Cardiac septum (tissue), 1 donor: Measurements from ENCODE around the gene XXYLT1. TPM values are rescaled to one million over a fixed set of nuclear protein-coding genes. Genes with fewer than 3 reads are reported as not detected.

ENCODE experiments used
- DNase-seq: peaks from one replicate; pipeline ENCODE4 v3.0.0-alpha.2; 2020; ENCODE audit warnings: low spot score
- intact Hi-C: fragments of 100-400 bp; cut with DNase I; formaldehyde crosslinking; loops from one replicate; pipeline ENCODE4 v1.14.0; 2022
- total RNA-seq: library from RNA; stranded (reverse); fragmentation: NEBNext Ultra II Directional; extraction: Animal tissue kit (Norgen Biotek cat#: 25700); gene quantifications from one replicate; pipeline ENCODE4 v1.2.1, GENCODE V29; 2021
- donor health status: DM: no; HTN: no; CAD: no.

The XXYLT1 gene
- total RNA-seq, 1 donor from 2014 or later, result 5.9 TPM

- no peak for DNase-seq
Measured at GRCh38 chr3:195213639-195214315, 57.2 kb downstream of the XXYLT1 start.

GRCh38 chr3:195212749-195213375, 58.1 kb downstream of the XXYLT1 start:
- intact Hi-C loops, result no loop called here
- DNase-seq, result no peak

More at GRCh38 chr3:195213639-195214315, 57.2 kb downstream of the XXYLT1 start:
- intact Hi-C loops, result no loop called here

DNA sequence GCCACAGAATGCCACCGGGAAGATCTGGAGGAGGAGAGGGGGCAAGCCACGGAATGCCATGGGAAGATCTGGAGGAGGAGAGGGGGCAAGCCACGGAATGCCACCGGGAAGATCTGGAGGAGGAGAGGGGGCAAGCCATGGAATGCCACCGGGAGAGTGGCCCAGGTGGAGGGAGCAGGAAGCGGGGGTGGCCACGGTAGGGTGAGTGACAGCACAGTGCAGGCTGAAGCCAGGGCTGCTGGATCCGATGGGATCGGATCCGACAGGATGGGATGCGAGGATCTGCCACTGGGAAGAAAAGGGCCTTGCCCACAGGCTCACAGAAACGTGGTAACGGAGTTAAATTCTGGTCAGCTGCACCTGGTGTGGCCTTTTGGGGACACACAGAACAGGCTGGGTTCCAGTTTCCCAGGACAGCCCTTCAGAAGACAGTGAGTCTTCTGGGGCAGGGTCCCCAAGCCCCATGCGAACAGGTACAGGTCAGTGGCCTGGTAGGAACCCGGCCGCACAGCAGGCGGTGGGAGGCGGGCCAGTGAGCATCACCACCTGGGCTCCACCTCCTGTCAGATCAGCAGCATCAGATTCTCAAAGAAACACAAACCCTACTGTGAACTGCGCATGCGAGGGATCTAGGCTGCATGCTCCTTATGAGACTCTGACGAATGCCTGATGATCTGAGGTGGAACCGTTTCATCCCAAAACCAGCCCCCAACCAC, 58.8 kb downstream of the XXYLT1 start:
- intact Hi-C loops, result no loop called here
- no peak for DNase-seq

DNA sequence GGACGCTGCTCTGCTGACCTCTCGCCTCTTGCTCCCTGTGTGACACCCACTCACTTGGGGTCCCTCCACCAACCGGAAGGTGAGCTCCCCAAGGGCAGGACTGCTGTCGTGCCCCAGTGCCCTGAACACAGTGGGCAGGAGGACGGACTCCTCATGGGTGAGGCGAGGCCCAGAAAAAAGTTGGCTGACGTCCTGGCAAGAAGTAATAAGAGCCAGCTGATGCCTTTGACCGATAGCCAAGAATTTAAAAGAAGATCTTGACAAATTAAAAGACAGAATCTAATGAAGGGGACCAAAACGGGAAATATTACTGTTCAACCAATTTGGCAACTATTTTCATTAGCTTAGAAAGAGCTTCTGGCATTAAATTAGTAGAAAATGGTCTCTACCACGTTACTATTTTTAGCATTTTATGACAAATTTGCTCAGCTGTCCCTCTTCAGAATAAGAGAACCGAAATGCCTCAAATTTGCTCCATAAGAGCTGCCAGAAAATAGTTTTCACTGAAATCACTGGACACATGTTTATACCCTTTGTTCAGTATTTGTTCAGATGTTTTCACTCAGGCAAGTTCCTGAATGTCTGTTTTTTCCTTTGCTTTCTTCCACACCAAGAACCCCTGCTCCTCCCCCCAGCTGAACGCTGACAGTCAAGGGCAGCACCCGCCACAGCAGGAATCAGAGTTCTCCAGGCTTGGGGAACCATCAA, 60.5 kb downstream of the XXYLT1 start:
- intact Hi-C loops, result loop anchor here (1.0 kb wide), 1 partner anchor 28 kb away; no protein-coding TSS in a partner anchor
- DNase-seq, result no peak

- no peak for DNase-seq
- intact Hi-C loops, result loop anchor here (1.0 kb wide), 1 partner anchor 28 kb away; no protein-coding TSS in a partner anchor
Measured at GRCh38 chr3:195209847-195210265, 61.1 kb downstream of the XXYLT1 start.

DNA sequence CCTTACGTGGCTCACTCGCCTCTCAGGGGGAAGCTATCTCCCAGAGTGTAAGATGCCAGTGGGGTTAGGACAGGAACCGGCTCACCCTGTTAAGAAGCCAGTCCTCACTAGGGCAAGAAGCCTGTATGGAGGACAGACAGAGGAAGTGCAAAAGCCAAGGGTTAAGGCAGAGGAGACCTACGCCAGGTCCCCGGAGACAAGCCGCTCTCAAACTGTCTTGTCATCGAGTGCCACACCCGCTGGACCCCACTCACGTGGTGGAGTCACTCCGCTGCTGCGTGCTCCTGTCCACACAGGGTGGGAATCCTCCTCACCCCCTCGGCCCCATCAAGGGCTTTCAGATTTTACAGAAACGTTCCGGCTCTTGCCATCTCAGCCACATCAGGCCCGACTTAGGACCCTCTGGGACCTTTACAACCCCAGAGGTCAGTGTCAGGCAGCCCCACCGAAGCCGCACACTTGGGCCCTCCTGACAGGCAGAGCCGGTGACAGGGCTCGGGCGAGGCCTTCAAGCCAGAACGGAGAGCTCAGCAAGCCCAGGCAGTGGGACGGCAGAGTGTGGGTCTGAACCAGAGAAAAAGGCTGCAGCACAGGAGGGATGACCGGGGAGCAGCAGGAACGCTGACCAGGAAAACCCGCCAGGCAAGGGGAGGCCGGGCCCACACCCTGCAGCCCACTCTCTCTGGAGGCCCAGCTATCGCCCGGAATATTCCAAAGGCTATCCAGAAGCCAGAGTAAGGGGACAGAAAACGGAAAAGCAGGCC, 61.7 kb downstream of the XXYLT1 start:
- no peak for DNase-seq

DNA sequence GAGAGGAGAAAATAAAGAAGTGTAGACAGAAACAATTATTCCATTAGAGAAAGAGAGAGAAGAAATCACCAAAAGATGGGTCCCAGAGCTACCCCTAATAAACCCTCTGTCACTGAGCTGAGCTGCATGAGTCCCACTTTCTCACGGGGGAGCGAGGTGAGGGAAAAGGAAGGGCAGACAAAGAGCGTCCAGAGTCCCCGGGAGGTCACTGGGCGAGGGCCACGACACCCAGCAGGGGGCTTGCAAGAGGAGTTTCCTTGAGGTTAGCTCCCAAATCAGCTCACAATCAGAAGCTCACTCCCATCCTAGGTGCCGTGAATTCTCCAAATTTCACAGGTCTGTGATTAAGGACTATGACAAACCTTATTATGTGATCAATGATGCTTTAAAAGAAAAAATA, 62.3 kb downstream of the XXYLT1 start:
- intact Hi-C loops, result no loop called here
- DNase-seq, result no peak

More for the DNA sequence above, 61.7 kb downstream of the XXYLT1 start:
- intact Hi-C loops, result no loop called here

- no peak for DNase-seq
- intact Hi-C loops, result no loop called here
Measured at GRCh38 chr3:195208183-195208582, 62.8 kb downstream of the XXYLT1 start.

GRCh38 chr3:195207731-195208130, 63.2 kb downstream of the XXYLT1 start:
- intact Hi-C loops, result no loop called here

GRCh38 chr3:195207056-195207455, 63.9 kb downstream of the XXYLT1 start:
- DNase-seq, result no peak
- intact Hi-C loops, result no loop called here

More at GRCh38 chr3:195207731-195208130, 63.2 kb downstream of the XXYLT1 start:
- no peak for DNase-seq

GRCh38 chr3:195204360-195205163, 66.4 kb downstream of the XXYLT1 start:
- intact Hi-C loops, result no loop called here
- DNase-seq, result no peak

GRCh38 chr3:195203606-195204005, 67.4 kb downstream of the XXYLT1 start:
- intact Hi-C loops, result no loop called here
- DNase-seq, result no peak

- intact Hi-C loops, result no loop called here
- no peak for DNase-seq
Measured at GRCh38 chr3:195201295-195201694, 69.7 kb downstream of the XXYLT1 start.

- DNase-seq, result no peak
- intact Hi-C loops, result no loop called here
Measured at GRCh38 chr3:195200010-195200822, 70.7 kb downstream of the XXYLT1 start.

DNA sequence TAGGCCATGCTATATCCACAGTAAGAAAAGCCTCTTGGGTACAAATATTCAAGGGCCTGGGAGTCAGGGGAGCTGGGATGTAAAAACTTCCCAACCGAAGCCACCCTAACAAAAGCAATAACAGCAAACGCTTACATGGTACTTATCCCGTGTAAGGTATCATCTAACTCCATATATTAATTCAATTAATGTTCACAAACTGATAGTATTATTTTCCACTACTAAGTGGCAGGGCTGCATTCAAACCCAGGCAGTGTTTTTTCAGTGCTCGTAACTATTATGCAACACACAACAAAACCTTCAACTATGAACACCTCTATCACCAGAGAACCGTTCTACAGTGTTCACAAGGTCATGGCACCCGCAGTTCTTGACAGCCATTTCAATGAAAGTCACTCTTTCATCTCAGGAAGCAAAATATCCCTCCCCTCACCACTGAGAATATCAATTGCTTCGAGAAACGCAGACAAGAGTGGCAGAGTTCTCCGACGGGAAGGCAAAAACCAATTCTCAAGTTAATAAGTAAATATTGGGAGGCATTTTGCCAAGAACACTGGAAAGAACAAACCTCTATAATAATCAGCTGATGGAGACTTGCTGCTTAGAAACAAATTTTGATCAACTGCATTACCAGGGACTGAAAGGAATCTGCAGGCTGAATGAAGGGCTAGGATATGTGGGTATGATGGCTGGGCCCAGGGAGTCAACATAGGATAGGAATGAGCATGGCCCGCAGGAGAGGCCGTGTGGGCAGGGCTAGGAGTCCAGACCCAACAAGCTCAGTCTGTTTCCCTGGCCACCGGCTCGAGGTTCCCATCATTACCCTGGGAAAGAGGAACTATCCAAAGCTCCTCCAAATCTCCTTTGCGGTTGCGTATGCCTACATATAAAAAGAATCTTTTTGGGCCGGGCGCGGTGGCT, 72.3 kb downstream of the XXYLT1 start:
- no peak for DNase-seq
- intact Hi-C loops, result no loop called here

DNA sequence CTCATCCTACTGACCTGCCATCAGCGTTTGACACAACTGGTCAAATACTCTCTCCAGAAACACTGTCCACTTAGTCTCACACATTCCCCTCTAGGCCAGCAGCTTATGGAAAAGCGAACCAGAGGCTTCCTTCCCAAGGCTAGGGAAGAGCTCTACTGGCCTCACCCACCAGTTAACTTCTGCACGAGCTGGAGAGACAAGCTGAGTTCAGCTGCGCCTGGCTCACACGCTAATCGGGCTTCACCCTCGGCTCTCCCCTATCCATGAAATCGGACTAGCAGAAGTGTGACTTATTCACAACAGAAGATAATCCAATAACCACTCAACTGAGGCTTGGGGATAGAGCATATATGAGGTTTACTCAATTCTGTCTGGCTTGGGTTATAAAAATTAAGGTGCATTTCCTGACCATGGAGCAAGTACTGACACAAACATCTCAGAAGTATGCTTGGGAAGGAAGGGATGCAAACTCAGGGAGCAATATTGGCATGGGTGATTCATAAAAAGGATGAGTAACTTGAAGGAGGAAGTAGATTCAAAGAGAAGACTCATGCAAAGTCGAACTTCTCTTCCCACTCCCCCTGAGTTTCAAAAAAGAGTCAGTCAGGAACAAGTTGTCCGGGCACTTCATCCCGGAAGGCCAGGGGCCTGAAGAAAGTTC, 73.1 kb downstream of the XXYLT1 start:
- intact Hi-C loops, result no loop called here
- no peak for DNase-seq
